Gastrocnemius medialis (tissue), 4 donors: ENCODE data around the gene SKAP2.

ENCODE experiments used
- CTCF ChIP-seq, 5 experiments: fragments of 450-650 bp in 3 of 5; fragments of 200-600 bp in 2 of 5; sonication (generic) in 2 of 5; IDR thresholded peaks in 4 of 5; conservative IDR thresholded peaks in 1 of 5; 1 replicate in 4 of 5; 2 replicates in 1 of 5; pipeline ENCODE4 v1.5.1; 2016 to 2019; ENCODE audit warnings: antibody characterized with exemption in 5 of 5, mild to moderate bottlenecking in 3 of 5, moderate library complexity in 3 of 5
- POLR2A ChIP-seq, 2 donors: fragments of 450-650 bp; IDR thresholded peaks; one replicate each; pipeline ENCODE4 v1.6.1; 2017; ENCODE audit warnings: antibody characterized with exemption in 2 of 2, mild to moderate bottlenecking in 2 of 2, moderate library complexity in 2 of 2

- TF ChIP-seq CTCF (IDR thresholded peaks at IDR 0.05 in 4 of 5, conservative IDR thresholded peaks at IDR 0.05 in 1 of 5) (no peak), POLR2A (IDR thresholded peaks at IDR 0.05) (no peak)
Observed at GRCh38 chr7:26646336-26647048, 217.9 kb downstream of the SKAP2 start.
